ENCODE measurements around the gene AOPEP. TPM values are rescaled to one million over a fixed set of nuclear protein-coding genes. Genes with fewer than 3 reads are reported as not detected.

Gene AOPEP
- total and polyA plus RNA-seq, 2 of the 13 experiments (the other 11 are each of a cell fraction or from before 2014, with no cell fraction given) = 22.2 to 41.6 TPM

DNA sequence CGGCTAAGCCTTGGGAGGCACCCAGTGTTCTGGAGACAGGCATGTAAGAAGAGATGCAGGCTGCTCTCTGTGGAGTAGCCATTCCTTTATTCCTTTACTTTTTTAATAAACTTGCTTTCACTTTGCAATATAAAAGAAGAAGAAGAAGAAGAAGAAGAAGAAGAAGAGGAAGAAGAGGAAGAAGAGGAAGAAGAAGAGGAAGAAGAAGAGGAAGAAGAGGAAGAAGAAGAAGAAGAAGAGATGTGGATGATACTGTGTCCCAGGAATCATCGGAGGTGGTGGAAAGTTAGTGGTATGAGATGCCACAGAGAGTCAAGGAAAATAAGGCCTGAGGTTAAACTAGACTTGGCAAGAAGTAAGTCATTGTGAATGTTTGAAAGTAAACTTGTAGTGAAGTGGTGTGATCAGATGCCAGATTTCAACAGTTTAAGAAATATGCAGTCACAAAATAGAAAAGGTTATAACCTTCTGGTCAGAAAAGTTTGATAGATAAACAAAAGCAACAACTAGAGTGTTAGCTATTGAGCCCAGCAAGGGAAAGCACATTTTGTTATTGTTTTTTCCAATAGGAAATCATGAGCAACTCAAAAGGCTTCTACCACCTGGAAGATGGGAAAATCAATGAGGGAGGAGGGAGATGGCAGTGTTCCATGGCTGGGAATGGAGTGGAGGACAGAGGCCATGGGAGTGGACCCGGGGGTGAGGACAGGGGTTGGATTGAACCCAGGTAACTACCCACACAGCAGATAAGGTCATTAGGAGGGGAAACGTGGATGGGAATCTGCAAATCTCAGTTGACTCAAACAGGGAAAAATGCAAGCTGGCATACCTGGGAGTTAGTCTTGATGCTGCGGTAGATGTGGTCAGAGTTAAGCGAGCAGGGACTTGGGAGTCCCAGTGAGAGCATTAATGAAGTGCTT lies 16.8 kb downstream of the AOPEP start:
- Histone ChIP-seq H3K27ac (ENCODE audit: extremely low read length, insufficient read depth, low read length) (no peak overlapping the region), H3K4me3 (replicated peaks in 1 of 3; ENCODE audit: insufficient read depth in 1 of 3, low read depth in 2 of 3, low read length in 3 of 3) (no peak overlapping the region), H3K36me3 (replicated peaks in 1 of 2; ENCODE audit: control insufficient read depth in 1 of 2, insufficient read depth in 2 of 2, low read length in 2 of 2) (0 out of 5 replicates have a peak, but pooled peaks cover 0 to 5% of the 10 kb centered on the region in 2 experiments), H3K9ac (ENCODE audit: insufficient read depth, low read depth, low read length) (no peak overlapping the region), H3K4me2 (ENCODE audit: low read depth, low read length) (no peak overlapping the region), H3K9me3 (ENCODE audit: low read length) (no peaks in the 10 kb centered on the region), H2AFZ (ENCODE audit: low read length) (no peak overlapping the region), H4K20me1 (ENCODE audit: insufficient read depth, low read length) (no peaks in the 10 kb centered on the region), H3K79me2 (ENCODE audit: insufficient read depth, low read length) (no peaks in the 10 kb centered on the region), H3K27me3 (ENCODE audit: control insufficient read depth in 1 of 2, insufficient read depth in 2 of 2, low read length in 2 of 2) (no peaks in the 10 kb centered on the region), H3K4me1 (ENCODE audit: insufficient read depth, low read length) (peaks cover 40% of the 10 kb centered on the region)
- WGBS (ENCODE audit: low lambda C conversion rate) = 88% methylated on average over 6 of the region's 6 CpGs
- FAIRE-seq = no peak
- POLR2A ChIA-PET = no interaction called here
- CTCF ChIA-PET (ENCODE audit: low intra/inter-chr PET ratio, low total read pairs) = no interaction called here
- intact Hi-C loops (cut with micrococcal nuclease; ENCODE audit: unreplicated experiment) = no loop called here
- TF ChIP-seq PAF1 (CRISPR knock-in tag; IDR thresholded peaks at IDR 0.05) (no peak), MAFK (conservative IDR thresholded peaks at IDR 0.05 in 1 of 2, IDR thresholded peaks at IDR 0.05 in 1 of 2; ENCODE audit: low read length in 2 of 2) (peak; percentile 39 to 42; a peak in 2 of 4 replicates), HOXA3 (CRISPR knock-in tag; IDR thresholded peaks at IDR 0.05) (no peak)
- in situ Hi-C loops (cut with HindIII; ENCODE audit: extremely low pct_ligation_motif_present, low pct_unique_long_range_greater_than_20kb) = no loop called here
- DNase-seq (ENCODE audit: low spot score) = no peak
- no peak for ATAC-seq
- no TSS peak for BruUV-seq (replicated peaks)

DNA sequence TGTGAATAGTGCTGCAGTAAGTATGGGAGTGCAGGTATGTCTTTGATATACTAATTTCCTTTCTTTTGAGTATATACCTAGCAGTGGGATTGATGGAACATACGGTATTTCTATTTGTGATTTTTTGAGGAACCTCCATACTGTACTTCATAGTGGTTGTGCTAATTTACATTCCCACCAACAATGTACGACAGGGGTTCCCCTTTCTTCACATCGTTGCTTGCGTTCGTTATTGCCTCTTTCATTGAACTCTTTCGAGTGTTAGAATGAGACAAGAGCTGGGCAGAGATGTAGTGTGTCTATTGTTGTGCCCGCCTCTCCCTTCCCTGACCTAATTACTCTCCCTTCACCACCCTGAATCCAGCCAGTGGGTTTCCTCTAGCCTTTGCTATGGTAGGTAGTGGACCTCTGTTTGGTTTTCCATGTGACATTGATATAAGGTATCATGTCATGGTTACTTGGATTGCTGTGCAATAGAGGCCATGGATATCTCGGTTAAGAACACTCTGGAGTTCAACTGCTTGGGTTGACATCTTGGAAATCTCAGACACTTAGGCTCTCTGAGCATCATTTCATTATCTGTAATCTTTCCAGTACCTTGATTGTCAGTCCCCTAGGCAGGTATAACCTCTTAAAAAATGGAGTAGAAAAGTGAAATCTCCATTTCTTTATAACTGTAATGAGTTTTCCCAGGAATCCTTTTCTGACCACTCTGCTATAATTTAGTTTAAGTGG lies 19.5 kb downstream of the AOPEP start:
- no peak for ATAC-seq
- 98% methylated on average over 8 of the region's 8 CpGs for WGBS (ENCODE audit: low lambda C conversion rate)
- no peak for FAIRE-seq
- TF ChIP-seq, protein P1, sequence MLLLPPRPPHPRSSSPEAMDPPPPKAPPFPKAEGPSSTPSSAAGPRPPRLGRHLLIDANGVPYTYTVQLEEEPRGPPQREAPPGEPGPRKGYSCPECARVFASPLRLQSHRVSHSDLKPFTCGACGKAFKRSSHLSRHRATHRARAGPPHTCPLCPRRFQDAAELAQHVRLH (CRISPR knock-in tag; IDR thresholded peaks at IDR 0.05; ENCODE audit: borderline replicate concordance, low read depth) = no peak
- TF ChIP-seq SMAD9 (CRISPR knock-in tag; IDR thresholded peaks at IDR 0.05) (no peak), ZBTB7B (CRISPR knock-in tag; IDR thresholded peaks at IDR 0.05) (no peak), IRX3 (CRISPR knock-in tag; IDR thresholded peaks at IDR 0.05; ENCODE audit: borderline replicate concordance, low read depth) (no peak), NFKB2 (CRISPR knock-in tag; IDR thresholded peaks at IDR 0.05; ENCODE audit: borderline replicate concordance) (no peak), ZNF879 (CRISPR knock-in tag; IDR thresholded peaks at IDR 0.05) (no peak)
- TF ChIP-seq, protein P2, sequence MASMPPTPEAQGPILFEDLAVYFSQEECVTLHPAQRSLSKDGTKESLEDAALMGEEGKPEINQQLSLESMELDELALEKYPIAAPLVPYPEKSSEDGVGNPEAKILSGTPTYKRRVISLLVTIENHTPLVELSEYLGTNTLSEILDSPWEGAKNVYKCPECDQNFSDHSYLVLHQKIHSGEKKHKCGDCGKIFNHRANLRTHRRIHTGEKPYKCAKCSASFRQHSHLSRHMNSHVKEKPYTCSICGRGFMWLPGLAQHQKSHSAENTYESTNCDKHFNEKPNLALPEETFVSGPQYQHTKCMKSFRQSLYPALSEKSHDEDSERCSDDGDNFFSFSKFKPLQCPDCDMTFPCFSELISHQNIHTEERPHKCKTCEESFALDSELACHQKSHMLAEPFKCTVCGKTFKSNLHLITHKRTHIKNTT (CRISPR knock-in tag; IDR thresholded peaks at IDR 0.05) = no peak
- TF ChIP-seq, protein P3, sequence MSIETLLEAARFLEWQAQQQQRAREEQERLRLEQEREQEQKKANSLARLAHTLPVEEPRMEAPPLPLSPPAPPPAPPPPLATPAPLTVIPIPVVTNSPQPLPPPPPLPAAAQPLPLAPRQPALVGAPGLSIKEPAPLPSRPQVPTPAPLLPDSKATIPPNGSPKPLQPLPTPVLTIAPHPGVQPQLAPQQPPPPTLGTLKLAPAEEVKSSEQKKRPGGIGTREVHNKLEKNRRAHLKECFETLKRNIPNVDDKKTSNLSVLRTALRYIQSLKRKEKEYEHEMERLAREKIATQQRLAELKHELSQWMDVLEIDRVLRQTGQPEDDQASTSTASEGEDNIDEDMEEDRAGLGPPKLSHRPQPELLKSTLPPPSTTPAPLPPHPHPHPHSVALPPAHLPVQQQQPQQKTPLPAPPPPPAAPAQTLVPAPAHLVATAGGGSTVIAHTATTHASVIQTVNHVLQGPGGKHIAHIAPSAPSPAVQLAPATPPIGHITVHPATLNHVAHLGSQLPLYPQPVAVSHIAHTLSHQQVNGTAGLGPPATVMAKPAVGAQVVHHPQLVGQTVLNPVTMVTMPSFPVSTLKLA (IDR thresholded peaks at IDR 0.05) = no peak
- TF ChIP-seq, protein P4, sequence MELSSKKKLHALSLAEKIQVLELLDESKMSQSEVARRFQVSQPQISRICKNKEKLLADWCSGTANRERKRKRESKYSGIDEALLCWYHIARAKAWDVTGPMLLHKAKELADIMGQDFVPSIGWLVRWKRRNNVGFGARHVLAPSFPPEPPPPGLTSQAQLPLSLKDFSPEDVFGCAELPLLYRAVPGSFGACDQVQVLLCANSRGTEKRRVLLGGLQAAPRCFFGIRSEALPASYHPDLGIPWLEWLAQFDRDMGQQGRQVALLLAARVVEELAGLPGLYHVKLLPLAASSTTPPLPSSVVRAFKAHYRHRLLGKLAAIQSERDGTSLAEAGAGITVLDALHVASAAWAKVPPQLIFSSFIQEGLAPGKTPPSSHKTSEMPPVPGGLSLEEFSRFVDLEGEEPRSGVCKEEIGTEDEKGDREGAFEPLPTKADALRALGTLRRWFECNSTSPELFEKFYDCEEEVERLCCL (CRISPR knock-in tag; IDR thresholded peaks at IDR 0.05; ENCODE audit: borderline replicate concordance) = no peak

More for the DNA sequence above, 19.5 kb downstream of the AOPEP start:
- peak overlapping the region; percentile 51; the same call in 1 of the 2 replicates for H3K4me2 ChIP-seq (ENCODE audit: low read depth, low read length)
- peaks cover 0 to 9% of the 10 kb centered on the region in 2 experiments; a peak in 2 of 5 replicates for H3K36me3 ChIP-seq (replicated peaks in 1 of 2; ENCODE audit: control insufficient read depth in 1 of 2, insufficient read depth in 2 of 2, low read length in 2 of 2)
- H3K27me3 ChIP-seq (ENCODE audit: control insufficient read depth in 1 of 2, insufficient read depth in 2 of 2, low read length in 2 of 2) = no peaks in the 10 kb centered on the region
- H3K4me1 ChIP-seq (ENCODE audit: insufficient read depth, low read length) = peaks cover 29% of the 10 kb centered on the region
- no peaks in the 10 kb centered on the region for H4K20me1 ChIP-seq (ENCODE audit: insufficient read depth, low read length)
- POLR2A ChIA-PET = no interaction called here
- peaks cover 5% of the 10 kb centered on the region for H3K9me3 ChIP-seq (ENCODE audit: low read length)
- H2AFZ ChIP-seq (ENCODE audit: low read length) = no peak overlapping the region
- in situ Hi-C loops (cut with HindIII; ENCODE audit: extremely low pct_ligation_motif_present, low pct_unique_long_range_greater_than_20kb) = no loop called here
- CTCF ChIA-PET (ENCODE audit: low intra/inter-chr PET ratio, low total read pairs) = no interaction called here
- no TSS peak for BruUV-seq (replicated peaks)
- peak overlapping the region; percentile 49 for H3K27ac ChIP-seq (ENCODE audit: extremely low read length, insufficient read depth, low read length)
- H3K79me2 ChIP-seq (ENCODE audit: insufficient read depth, low read length) = no peaks in the 10 kb centered on the region
- no peak overlapping the region; the same call in 1 of the 2 replicates for H3K9ac ChIP-seq (ENCODE audit: insufficient read depth, low read depth, low read length)
- H3K4me3 ChIP-seq (replicated peaks in 1 of 3; ENCODE audit: insufficient read depth in 1 of 3, low read depth in 2 of 3, low read length in 3 of 3) = no peak overlapping the region
- intact Hi-C loops (cut with micrococcal nuclease; ENCODE audit: unreplicated experiment) = no loop called here
- no peak for DNase-seq (ENCODE audit: low spot score)
